A673 (cell line): ENCODE measurements around the gene CCDC17. TPM values are rescaled to one million over a fixed set of nuclear protein-coding genes. Genes with fewer than 3 reads are reported as not detected.

Experiments
- BruUV-seq: library from RNA; stranded (reverse); fragments of 400-500 nt; replicated peaks from 2 replicates; lab custom pipeline; 2021; lab: Mats Ljungman, UMichigan
- CTCF ChIA-PET: fragments of 300-600 bp; sonication (Branson Sonifier 250); formaldehyde crosslinking; loops from one replicate; lab custom pipeline; 2022; ENCODE audit warnings: antibody characterized with exemption; lab: Charles Lee
- POLR2A ChIA-PET: fragments of 300-600 bp; sonication (Branson Sonifier 250); formaldehyde crosslinking; loops from one replicate; lab custom pipeline; 2022; ENCODE audit warnings: antibody characterized with exemption; ENCODE audit not compliant: low non-redundant PET; lab: Charles Lee
- DNase-seq: peaks from one replicate; pipeline ENCODE4 v3.0.0-alpha.2; 2015; ENCODE audit warnings: low spot score
- H3K27ac ChIP-seq: fragments of 200-600 bp; sonication (generic); 2 replicates; pipeline ENCODE4 v1.5.1; 2016; ENCODE audit warnings: mixed run types, low read depth, mild to moderate bottlenecking, mixed read lengths, antibody characterized with exemption, low read length; ENCODE audit not compliant: poor library complexity, severe bottlenecking
- H3K27me3 ChIP-seq: fragments of 200-600 bp; sonication (generic); replicated peaks from 2 replicates; pipeline ENCODE4 v1.6.1; 2017; ENCODE audit warnings: mixed run types, low read depth, mild to moderate bottlenecking, mixed read lengths, antibody characterized with exemption, low read length; ENCODE audit not compliant: insufficient read depth, poor library complexity
- H3K36me3 ChIP-seq: fragments of 200-600 bp; sonication (generic); 2 replicates; pipeline ENCODE4 v1.6.1; 2016; ENCODE audit warnings: mixed run types, mild to moderate bottlenecking, mixed read lengths, antibody characterized with exemption, low read length; ENCODE audit not compliant: insufficient read depth, poor library complexity, severe bottlenecking
- H3K4me1 ChIP-seq: fragments of 200-600 bp; sonication (generic); 2 replicates; pipeline ENCODE4 v1.6.1; 2017; ENCODE audit warnings: mixed run types, mild to moderate bottlenecking, mixed read lengths, antibody characterized with exemption, low read length; ENCODE audit not compliant: insufficient read depth, poor library complexity, severe bottlenecking
- H3K4me3 ChIP-seq: fragments of 200-600 bp; sonication (generic); 2 replicates; pipeline ENCODE4 v1.5.1; 2016; ENCODE audit warnings: low read depth, mixed run types, mild to moderate bottlenecking, mixed read lengths, low read length; ENCODE audit not compliant: poor library complexity, severe bottlenecking
- H3K9me3 ChIP-seq: fragments of 200-600 bp; sonication (generic); 2 replicates; pipeline ENCODE4 v1.6.1; 2016; ENCODE audit warnings: mixed run types, low read depth, mild to moderate bottlenecking, mixed read lengths, antibody characterized with exemption, low read length; ENCODE audit not compliant: poor library complexity, severe bottlenecking
- EZH2 ChIP-seq: fragments of 200-600 bp; sonication (generic); IDR thresholded peaks from 2 replicates; pipeline ENCODE4 v1.6.1; 2017; ENCODE audit warnings: borderline replicate concordance, low read depth, mild to moderate bottlenecking, mixed read lengths, antibody characterized with exemption, low read length; ENCODE audit not compliant: poor library complexity, severe bottlenecking
- intact Hi-C: fragments of 100-400 bp; cut with micrococcal nuclease; formaldehyde crosslinking; loops from one replicate; pipeline ENCODE4 v1.10.0; 2022; ENCODE audit not compliant: unreplicated experiment
- total RNA-seq: library from RNA; stranded (reverse); gene quantifications from 2 replicates; pipeline ENCODE4 v1.2.3, GENCODE V29; 2021
- TF ChIP-seq, protein P1 (sequence below): fragments of 300-800, 200-600 bp; sonication (generic); conservative IDR thresholded peaks from 2 replicates; pipeline ENCODE4 v1.5.1; 2017; ENCODE audit warnings: low read depth, mild to moderate bottlenecking, antibody characterized with exemption, low read length, moderate library complexity, mixed read lengths

The CCDC17 gene
- total RNA-seq, 1 experiment from 2014 or later: 2.0 TPM

DNA sequence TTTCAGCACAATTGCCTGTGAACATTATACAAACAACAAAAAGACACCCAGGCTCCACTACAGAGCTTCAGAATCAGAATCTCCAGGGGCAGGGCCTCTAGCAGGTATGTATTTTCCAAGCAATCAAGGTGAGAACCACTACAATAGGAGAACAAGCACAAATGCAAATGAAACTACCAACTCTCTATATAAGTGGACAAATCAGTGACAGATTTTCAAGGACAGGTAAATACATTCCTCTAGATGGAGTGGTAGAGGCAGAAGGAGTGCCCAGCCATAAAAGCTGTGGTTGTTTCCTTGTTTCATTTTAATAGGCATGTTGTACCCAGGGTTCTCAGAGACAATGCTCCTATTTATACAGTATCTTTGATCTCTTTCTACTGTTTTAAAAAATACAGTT, 20.1 kb upstream of the CCDC17 start:
- no TSS peak for BruUV-seq
- no peaks in the 10 kb centered on the region for H3K27me3 ChIP-seq
- no peak for DNase-seq
- H3K36me3 ChIP-seq: peaks cover 43% of the 10 kb centered on the region
- intact Hi-C loops: no loop called here
- no peaks in the 10 kb centered on the region for H3K4me1 ChIP-seq
- no peaks in the 10 kb centered on the region for H3K9me3 ChIP-seq
- POLR2A ChIA-PET: no interaction called here
- no peak overlapping the region for H3K4me3 ChIP-seq
- CTCF ChIA-PET: no interaction called here
- H3K27ac ChIP-seq: no peak overlapping the region
- TF ChIP-seq EZH2: no peak
- TF ChIP-seq, protein P1, sequence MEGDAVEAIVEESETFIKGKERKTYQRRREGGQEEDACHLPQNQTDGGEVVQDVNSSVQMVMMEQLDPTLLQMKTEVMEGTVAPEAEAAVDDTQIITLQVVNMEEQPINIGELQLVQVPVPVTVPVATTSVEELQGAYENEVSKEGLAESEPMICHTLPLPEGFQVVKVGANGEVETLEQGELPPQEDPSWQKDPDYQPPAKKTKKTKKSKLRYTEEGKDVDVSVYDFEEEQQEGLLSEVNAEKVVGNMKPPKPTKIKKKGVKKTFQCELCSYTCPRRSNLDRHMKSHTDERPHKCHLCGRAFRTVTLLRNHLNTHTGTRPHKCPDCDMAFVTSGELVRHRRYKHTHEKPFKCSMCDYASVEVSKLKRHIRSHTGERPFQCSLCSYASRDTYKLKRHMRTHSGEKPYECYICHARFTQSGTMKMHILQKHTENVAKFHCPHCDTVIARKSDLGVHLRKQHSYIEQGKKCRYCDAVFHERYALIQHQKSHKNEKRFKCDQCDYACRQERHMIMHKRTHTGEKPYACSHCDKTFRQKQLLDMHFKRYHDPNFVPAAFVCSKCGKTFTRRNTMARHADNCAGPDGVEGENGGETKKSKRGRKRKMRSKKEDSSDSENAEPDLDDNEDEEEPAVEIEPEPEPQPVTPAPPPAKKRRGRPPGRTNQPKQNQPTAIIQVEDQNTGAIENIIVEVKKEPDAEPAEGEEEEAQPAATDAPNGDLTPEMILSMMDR: no peak

DNA sequence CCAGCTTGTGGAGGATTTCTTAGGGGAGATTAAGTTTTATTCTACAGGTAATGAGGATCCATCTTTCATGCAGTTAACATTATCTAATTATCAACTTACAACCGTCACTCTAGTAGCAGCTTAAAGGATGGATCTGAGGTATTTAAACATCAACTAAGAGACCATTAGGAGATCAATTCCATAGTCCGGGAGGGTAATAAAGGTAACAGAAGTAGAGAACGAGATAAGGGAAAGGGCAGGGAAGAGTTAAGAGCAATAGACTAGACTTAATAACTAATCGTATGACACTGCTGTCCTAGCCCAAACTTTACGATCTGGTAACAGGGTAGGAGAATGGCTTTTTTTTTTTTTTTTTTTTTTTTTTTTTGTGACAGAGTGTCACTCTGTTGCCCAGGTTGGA, 19.5 kb upstream of the CCDC17 start:
- intact Hi-C loops: no loop called here
- Histone ChIP-seq H3K27me3 (no peaks in the 10 kb centered on the region), H3K9me3 (no peaks in the 10 kb centered on the region), H3K27ac (no peak overlapping the region), H3K4me1 (no peaks in the 10 kb centered on the region), H3K36me3 (peaks cover 48% of the 10 kb centered on the region), H3K4me3 (no peak overlapping the region)
- no peak for DNase-seq
- no TSS peak for BruUV-seq
- ChIA-PET CTCF (no interaction called here), POLR2A (no interaction called here)
- TF ChIP-seq EZH2: no peak
- TF ChIP-seq, protein P1: no peak

DNA sequence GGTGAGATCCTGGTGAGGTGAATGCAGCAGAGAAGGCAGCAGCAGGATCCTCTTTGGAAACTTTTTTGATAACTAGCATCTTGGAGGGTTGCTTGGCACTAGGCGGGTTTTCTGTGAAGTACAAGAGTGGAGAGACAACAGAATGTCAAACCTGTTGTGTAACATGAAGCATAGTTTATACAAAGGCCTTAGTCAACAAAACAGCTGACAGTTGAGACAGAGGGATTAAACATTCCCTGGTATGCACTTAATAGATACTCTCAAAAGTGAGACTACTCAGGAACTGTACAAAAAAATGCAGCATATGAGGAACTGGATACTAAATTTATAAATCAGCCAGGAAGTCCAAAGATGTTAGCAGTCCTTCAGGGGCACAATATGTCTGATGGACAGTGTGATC, 16.4 kb upstream of the CCDC17 start:
- H3K27me3 ChIP-seq: no peaks in the 10 kb centered on the region
- no peaks in the 10 kb centered on the region for H3K4me1 ChIP-seq
- no peaks in the 10 kb centered on the region for H3K9me3 ChIP-seq
- no peak overlapping the region for H3K27ac ChIP-seq
- no peak for TF ChIP-seq EZH2
- TF ChIP-seq, protein P1: no peak
- no TSS peak for BruUV-seq
- intact Hi-C loops: no loop called here
- DNase-seq: no peak
- CTCF ChIA-PET: no interaction called here
- no peak overlapping the region for H3K4me3 ChIP-seq
- H3K36me3 ChIP-seq: peaks cover 72% of the 10 kb centered on the region
- POLR2A ChIA-PET: no interaction called here
